Right renal cortex interstitium (tissue), 3 donors: ENCODE results near the gene DYNLRB1. TPM values are rescaled to one million over a fixed set of nuclear protein-coding genes. Genes with fewer than 3 reads are reported as not detected.
"Not testable (repeated sequence)": the region's sequence is repeated elsewhere in the genome, so short reads cannot be mapped to it uniquely, and the experiment has no call there.

Experiments
- DNase-seq, 3 donors: peaks; one replicate each; pipeline ENCODE4 v3.0.0-alpha.2; 2013; ENCODE audit warnings: low read depth in 3 of 3, low spot score in 2 of 3
- polyA plus RNA-seq, 3 donors: library from polyadenylated mRNA; unstranded; fragments of 120-200 nt; gene quantifications; one replicate each; pipeline ENCODE4 v1.2.1, GENCODE V29; 2013; ENCODE audit not compliant: insufficient read length in 3 of 3

The DYNLRB1 gene
- polyA plus RNA-seq, result 100 to 1,000 TPM; 203 to 241 (median 224) TPM

DNA sequence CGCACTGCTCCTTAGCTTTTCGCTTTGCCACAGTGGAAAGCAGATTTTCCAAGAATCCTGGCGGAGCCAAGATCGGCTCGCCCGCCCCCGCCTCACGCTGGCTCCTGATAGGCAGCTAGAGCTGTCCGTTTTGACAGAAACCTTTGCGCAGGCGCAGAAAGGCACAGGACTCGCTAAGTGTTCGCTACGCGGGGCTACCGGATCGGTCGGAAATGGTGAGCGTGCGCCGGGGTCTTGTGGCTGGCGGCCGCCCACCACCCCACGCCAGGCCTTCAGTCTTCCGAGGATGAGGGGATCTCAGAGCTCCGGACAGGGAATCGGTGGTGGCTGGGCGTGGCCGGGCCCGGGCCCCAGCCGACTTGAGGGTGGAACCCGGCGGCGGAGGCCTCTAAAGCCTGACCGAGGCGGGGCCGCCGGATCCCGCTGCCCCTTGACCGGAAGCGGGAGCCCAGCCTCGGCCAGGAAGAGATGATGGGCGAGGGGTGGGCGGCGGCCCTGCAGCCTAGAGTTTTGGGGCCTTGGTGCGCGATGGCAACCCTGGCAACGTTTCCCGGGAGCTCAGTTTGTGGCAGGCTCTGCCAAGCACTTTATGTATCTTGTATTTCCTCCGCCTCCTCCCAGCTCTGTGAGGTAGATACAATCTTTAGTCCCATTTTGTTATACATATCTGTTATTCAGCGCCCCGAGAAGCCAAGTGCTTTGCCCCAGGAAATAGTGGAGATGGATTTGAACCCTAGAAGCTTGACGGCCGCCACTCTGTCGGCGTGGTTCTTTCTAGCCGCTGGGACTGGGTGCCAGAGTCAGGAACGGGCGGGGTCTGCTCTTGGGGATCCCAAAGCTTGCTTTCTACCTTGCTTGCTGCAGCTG is at the start of gene DYNLRB1:
Gene DYNLRB1, plus strand, starts transcription at position 176 of the 867 bp plus-strand sequence. Its CDS starts 37 bp downstream, at position 213.
- DNase-seq, result peak; percentile 94 to 97 (median 96)

- no peak for DNase-seq
These were observed 47.3 kb upstream of the DYNLRB1 start for GRCh38 chr20:34468951-34469350.

DNA sequence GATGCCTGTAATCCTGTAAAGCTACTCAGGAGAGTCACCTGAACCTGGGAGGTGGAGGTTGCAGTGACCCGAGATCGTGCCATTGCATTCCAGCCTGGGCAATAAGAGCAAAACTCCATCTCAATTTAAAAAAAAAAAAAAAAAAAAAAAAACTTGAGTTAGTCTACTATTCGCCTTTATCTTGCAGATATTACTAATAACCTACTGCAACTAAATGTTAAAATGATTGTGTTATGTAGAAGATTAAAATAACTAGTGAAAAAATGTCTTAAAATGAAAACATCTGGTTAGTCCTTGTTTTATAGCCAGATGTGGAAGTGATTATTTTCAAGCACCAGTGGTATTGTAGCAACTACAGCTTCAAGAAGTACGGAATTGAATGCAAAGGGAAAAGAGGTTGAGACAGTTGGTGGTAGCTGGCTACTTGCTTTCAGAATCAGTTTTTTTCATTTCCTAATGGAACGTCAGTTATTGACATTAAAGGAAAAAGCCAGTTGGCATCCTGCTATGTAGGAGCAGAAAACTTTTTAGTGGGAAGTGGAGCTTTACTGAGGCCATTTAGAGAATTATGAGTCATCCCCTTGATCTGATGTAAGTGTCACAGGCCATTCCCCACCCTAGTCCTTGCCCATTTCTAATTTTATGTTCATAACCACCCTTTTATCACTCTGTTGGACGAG is 43.8 kb upstream of the DYNLRB1 start:
- no peak for DNase-seq

DNA sequence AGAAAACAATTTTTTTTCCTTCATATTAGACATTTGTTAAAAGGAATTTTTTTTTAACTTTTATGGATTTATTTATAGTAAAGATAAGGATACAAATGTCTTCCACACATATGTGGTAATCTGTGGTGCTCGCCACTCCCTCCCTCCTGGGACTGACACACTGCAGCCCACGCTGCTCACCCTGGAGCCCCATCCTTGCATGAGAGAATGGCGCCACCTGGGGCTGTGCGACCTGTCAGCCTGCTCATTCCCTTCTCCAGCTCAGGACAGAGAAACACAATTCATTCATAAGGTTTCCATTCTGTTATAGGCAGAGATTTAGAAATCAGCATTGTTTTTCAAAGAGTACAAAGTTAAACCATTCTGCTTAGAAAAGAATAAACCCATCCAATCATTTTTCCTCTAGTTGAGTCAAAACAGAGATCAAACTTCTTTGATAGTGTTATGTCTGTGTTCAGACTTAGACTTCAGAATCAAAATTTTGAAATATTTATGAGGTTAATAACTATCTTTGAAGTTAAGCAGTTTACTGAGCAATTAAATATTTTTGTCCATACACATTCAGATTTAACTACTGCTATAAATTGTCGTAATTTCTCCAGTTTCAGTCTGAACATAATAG is 42.8 kb upstream of the DYNLRB1 start:
- no peak for DNase-seq

DNA sequence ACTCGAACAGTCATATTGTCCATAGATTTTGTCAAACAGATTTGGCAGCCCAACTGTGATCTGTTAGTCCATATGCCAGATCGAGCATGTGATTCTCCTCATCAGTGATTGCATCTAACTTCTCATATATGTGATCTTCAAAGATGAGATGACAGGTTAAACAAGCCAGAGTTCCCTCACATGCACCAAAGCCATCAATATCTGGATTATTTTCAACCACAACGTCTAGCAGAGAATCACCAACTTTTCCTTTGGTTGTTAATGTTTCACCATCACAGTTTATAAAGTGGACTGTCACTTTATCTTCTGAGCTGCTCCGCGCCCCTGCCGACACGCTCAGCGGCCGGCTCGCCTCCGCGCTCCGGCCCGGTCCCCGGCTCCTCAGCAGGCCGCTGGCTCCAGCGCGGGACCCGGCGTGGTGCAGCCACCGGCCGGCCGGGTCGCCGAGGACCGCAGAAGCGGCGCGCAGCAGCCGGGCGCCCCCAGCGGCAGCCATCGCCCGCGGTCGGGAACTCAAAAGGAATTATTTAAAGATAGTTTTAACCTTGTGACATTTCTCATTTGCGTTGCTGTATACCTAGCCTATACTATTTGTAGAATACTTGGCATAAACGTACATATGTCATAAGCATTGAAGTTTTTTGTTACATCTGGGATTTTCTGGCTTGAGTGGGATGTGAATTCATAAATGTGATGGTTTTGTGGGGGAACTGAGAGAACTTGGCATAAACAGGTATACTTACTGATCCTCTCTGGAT is 40.1 kb upstream of the DYNLRB1 start:
- peak in 1 of 3 donors; percentile 10 for DNase-seq

DNA sequence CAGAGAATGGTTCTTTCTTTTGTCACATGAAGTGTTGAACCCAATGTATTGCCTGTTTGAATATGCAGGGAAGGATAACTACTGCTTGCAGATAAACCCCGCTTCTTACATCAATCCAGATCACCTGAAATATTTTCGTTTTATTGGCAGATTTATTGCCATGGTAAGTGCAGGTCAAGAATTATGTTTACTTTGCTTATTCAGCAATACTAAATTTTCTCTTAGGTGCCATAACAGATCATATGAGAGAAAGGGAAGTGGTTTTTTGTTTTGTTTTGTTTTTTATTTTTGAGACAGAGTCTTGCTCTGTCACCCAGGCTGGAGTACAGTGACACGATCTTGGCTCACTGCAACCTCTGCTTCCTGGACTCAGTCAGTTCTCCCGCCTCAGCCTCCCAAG is 36.6 kb upstream of the DYNLRB1 start:
- no peak for DNase-seq

- not testable (repeated sequence) for DNase-seq
These were observed 34.1 kb upstream of the DYNLRB1 start for GRCh38 chr20:34482154-34482553.

DNA sequence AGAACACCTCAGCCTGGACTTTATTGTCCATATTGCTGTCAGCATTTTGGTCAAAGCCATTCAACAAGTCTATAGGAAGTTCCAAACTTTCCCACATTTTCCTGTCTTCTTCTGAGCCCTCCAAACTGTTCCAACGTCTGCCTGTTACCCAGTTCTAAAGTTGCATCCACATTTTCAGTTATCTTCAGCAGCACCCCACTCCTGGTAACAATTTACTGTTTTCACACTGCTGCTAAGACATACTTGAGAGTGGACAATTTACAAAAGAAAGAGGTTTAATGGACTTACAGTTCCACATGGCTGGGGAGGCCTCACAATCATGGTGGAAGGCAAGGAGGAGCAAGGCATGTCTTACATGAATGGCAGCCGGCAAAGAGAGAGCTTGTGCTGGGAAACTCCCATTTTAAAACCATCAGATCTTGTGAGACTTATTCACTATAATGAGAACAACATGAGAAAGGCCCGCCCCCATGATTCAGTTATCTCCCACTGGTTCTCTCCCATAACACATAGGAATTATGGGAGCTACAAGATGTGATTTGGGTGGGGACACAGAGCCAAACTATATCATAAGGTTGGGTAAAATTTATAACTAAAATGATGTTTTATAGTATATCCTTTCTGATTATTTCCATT is 32.5 kb upstream of the DYNLRB1 start:
- DNase-seq, result not testable (repeated sequence)

- DNase-seq, result no peak
These were observed 31.1 kb upstream of the DYNLRB1 start for GRCh38 chr20:34485068-34485634.

DNA sequence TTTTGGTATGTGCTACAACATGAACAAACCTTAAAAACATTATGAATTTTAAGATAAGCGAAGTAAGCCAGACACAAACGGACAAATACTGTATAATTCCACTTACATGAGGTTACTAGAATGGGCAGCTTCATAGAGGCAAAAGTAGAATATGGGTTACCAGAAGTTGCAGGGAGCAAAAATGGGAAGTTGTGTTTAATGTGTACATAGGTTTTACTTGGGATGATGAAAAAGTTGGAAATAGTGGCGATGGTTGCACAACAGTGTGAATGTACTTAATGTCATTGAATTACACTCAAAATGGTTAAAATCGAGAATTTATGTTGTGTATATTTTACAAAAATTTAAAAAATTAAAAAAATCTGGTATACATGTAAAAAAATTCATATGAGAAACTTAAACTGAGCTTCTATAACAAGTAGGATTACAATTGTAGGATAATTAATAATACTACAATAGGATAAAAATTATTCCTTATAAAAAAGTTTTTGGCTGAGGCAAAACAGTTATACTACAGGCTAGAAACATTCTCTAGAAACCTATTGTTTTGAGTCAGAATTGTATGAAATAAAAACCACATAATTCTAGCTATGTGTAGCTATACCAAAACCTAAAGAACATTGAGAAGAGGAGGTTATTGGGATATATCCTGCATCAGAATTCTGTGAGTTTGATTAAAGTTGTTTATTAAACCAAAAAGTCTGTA is 24.8 kb upstream of the DYNLRB1 start:
- DNase-seq, result no peak

- DNase-seq, result no peak
These were observed 24.2 kb upstream of the DYNLRB1 start for GRCh38 chr20:34491932-34492509.

DNA sequence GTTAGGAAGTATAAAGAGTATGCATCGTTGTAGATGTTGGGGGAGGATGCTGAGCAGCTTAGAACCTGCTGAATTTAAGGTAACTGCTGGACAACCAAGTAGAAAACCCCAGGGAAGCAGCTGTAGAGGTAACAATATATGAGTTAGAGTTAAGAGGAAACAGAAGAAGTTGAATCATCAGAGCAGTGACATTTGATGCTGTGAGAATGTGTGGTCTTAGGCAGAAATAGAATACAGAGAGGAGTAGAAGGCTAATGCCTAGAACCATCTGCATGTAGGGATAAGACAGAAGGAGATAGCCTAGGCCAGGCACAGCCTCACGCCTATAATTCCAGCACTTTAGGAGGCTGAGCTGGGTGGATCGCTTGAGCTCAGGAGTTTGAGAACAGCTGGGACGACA is 22.6 kb upstream of the DYNLRB1 start:
- DNase-seq, result no peak

DNA sequence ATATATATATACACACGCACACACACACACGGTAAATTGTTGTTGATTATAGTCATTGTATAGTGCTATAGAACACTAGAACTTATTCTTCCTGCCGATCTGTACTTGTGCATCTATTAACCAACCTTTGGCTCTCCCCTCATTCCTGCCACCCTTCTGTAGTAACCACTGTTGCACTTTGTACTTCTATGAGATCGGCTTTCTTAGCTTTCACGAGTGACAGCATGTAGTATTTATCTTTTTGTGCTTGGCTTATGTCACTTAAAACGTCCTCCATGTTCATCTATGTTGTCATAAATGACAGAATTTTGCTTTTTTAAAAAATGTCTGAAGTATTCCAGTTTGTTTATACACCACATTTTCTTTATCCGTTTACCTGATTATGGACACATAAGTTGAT is 20.9 kb upstream of the DYNLRB1 start:
- DNase-seq, result no peak

- DNase-seq, result no peak
These were observed 20.3 kb upstream of the DYNLRB1 start for GRCh38 chr20:34495916-34496315.

GRCh38 chr20:34497596-34497995 is 18.6 kb upstream of the DYNLRB1 start:
- DNase-seq, result not testable (repeated sequence)

- no peak for DNase-seq
These were observed 15.4 kb upstream of the DYNLRB1 start for GRCh38 chr20:34500823-34501222.

DNA sequence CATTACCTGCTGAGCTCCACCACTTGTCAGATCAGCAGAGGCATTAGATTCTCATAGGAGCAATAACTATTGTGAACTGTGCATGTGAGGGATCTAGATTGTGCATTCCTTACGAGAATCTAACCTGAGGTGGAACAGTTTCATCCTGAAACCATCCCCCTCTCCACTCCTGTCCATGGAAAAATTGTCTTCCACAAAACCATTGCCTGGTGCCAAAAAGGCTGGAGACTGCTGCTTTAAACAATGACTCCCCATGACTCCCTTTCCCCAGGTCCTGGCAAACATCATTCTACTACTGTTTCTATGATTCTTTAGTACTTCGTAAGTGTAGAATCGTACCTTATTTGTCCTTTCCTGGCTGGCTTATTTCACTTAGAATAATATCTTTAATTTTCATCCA is 9.7 kb upstream of the DYNLRB1 start:
- no peak for DNase-seq

- DNase-seq, result no peak
These were observed 8.4 kb upstream of the DYNLRB1 start for GRCh38 chr20:34507702-34508413.
